NB4 (cell line): ENCODE results near the gene LEFTY1.

Experiments used
- DNase-seq: peaks from one replicate; pipeline ENCODE4 v3.0.0; 2010; ENCODE audit warnings: low read depth
- H3K4me3 ChIP-seq: one replicate; pipeline ENCODE4 v1.5.1; 2011; ENCODE audit warnings: mild to moderate bottlenecking, low read depth, low read length, moderate library complexity
- MYC ChIP-seq: IDR thresholded peaks from 2 replicates; pipeline ENCODE4 v1.6.1; 2011; ENCODE audit warnings: low read depth, low read length
- POLR2A ChIP-seq: IDR thresholded peaks from 2 replicates; pipeline ENCODE4 v1.6.1; 2011; ENCODE audit warnings: mild to moderate bottlenecking; ENCODE audit not compliant: insufficient read length; ENCODE audit errors: extremely low read depth
- TF ChIP-seq, protein P1 (sequence below): IDR thresholded peaks from 2 replicates; pipeline ENCODE4 v1.6.1; 2011; ENCODE audit warnings: low read depth, low read length
- TF ChIP-seq, protein P2 (sequence below): IDR thresholded peaks from one replicate; pipeline ENCODE4 v1.5.1; 2012; ENCODE audit warnings: low read depth, low read length

Gene LEFTY1

DNA sequence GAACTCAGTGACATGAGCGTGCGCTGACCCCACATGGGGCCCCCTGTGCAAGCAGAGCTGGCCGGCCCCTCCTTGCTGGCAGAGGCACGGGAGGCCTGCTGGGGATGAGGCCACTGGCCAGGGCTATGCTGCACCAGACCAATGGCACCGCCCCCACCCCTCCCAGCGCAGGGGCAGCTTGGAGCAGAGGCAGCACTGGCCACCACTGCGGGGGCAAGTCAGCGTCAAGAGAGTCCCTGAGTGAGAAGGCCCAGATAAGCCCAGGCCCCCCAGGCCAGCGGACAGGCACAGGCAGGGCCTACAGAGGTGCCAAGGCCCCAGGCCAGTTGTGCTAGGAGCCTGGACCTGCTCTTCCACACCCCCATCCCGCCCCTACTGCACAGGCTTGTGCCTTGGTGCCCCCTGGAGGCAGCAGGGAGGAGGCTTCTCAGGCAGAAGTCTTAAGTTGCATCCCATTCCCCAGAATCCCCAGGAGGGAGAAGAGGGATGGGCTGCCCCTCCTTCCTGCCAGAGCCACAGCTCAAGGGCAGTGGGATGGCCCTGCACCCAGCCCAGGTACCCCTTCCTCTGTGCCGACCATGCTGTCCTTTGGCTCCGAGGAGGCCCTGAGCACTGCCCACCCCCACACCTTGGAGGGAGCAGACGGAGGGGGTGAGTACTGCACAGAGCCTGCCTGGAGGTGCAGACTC is 43.2 kb downstream of the LEFTY1 start:
- DNase-seq, result peak; percentile 79
- H3K4me3 ChIP-seq, result no peak overlapping the region
- TF ChIP-seq POLR2A, result no peak
- TF ChIP-seq, protein P1, sequence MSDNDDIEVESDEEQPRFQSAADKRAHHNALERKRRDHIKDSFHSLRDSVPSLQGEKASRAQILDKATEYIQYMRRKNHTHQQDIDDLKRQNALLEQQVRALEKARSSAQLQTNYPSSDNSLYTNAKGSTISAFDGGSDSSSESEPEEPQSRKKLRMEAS, result 0 out of 2 replicates have a peak, but pooled peaks have one; percentile 15
- no peak for TF ChIP-seq MYC
- TF ChIP-seq, protein P2, sequence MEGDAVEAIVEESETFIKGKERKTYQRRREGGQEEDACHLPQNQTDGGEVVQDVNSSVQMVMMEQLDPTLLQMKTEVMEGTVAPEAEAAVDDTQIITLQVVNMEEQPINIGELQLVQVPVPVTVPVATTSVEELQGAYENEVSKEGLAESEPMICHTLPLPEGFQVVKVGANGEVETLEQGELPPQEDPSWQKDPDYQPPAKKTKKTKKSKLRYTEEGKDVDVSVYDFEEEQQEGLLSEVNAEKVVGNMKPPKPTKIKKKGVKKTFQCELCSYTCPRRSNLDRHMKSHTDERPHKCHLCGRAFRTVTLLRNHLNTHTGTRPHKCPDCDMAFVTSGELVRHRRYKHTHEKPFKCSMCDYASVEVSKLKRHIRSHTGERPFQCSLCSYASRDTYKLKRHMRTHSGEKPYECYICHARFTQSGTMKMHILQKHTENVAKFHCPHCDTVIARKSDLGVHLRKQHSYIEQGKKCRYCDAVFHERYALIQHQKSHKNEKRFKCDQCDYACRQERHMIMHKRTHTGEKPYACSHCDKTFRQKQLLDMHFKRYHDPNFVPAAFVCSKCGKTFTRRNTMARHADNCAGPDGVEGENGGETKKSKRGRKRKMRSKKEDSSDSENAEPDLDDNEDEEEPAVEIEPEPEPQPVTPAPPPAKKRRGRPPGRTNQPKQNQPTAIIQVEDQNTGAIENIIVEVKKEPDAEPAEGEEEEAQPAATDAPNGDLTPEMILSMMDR, result peak; percentile 71

DNA sequence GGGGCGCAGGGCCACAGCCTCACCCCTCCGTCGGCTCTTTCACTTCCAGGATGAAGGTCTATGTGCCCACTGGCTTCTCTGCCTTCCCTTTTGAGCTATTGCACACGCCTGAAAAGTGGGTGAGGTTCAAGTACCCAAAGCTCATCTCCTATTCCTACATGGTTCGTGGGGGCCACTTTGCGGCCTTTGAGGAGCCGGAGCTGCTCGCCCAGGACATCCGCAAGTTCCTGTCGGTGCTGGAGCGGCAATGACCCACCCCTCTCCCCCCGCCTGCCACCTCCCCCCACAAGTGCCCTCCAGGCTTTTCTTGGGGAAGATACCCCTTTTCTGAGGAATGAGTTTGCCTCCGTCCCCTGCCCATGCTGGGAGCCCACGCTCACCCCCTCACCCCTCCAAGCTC is 43.8 kb downstream of the LEFTY1 start:
- no peak for DNase-seq
- no peak for TF ChIP-seq POLR2A
- TF ChIP-seq, protein P1, result no peak
- TF ChIP-seq, protein P2, result no peak
- no peak for TF ChIP-seq MYC
- H3K4me3 ChIP-seq, result no peak overlapping the region

DNA sequence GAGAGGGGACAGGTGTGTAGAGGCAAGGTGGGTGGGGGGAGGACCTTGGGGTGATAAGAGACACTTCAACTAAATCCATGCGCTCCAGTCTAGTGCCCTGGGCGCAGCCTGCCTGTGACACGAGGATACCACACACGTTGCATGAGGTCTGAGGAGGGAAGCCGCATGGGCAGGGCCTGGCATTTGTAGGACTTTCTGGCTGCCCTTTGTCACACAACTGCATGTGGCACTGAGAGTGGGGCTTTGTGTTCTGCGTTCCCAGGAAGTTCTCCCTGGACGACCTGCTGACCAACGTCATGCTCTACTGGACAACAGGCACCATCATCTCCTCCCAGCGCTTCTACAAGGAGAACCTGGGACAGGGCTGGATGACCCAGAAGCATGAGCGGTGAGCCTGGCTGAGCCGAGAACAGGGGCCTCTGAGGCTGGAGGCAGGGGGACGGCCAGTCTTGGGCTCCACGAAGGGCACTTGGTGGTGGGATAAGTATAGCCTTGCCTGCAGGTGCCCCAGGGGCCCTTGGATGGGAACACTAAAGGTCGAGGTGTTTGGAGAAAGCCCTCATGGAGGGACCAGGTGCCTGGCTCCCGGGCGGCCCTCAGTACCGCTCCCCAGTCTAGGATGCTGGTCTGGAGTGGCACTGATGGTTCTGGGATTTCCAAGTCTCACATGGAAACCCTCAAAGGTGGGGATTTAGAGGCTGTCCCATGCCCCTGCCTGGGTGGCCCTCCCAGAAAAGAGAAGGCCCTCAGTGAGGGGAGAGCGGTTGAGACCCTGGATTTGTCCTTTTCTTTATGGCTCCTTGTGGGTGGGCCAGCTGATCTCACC is 44.5 kb downstream of the LEFTY1 start:
- DNase-seq, result no peak

DNA sequence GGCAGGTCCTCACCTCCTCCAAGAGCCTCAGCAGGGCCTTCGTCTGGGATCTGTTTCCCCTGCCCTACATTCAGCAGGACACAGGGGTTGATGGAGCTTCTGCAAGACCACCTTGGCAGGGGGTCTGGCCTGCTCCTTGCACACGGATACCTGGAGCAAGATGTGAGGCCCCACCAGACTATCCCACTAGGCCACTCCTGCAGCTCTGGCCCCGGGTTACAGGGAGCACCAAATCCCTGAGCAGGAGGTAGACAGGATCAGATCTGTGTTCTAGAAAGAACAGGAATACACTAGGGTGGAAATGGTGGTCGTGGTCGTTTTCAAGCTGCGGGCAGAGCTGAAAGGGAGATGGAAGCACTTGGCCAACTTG is 45.5 kb downstream of the LEFTY1 start:
- H3K4me3 ChIP-seq, result no peak overlapping the region
- TF ChIP-seq, protein P2, result no peak
- TF ChIP-seq, protein P1, result no peak
- TF ChIP-seq MYC (no peak), POLR2A (no peak)
- no peak for DNase-seq

More for the DNA sequence above, 44.5 kb downstream of the LEFTY1 start:
- TF ChIP-seq, protein P1, result no peak
- TF ChIP-seq, protein P2, result no peak
- TF ChIP-seq MYC (no peak), POLR2A (no peak)
- H3K4me3 ChIP-seq, result no peak overlapping the region

DNA sequence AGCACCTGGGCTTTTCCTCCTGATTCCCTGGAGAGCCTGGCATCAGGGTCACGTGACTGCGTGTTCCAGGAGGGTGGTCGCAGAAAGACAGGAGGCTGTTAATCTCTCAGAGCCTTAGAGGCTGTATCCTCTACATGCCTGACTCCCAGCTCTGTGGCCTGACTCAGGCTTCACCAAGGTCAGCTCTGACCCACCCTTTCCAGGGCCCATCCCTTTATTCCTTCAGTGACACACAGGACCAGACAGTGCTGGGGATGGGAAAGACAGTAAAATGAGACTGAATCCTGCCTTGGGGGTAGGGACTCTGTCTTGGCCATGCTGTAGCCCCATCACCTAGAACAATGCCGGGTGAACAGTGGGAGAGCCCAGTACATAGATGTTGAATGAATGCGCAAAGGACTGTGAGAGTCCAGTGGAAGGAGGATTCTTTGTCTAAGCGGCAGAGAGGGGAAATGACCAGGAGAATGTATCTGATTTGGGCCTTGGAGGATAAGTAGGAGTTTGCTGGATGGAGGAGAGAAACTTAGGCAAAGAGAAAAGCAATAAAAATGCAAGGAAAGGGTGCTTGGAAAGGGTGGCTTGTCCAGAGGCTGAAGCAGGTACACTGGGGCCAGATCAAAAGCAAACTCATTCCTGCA is 46.0 kb downstream of the LEFTY1 start:
- TF ChIP-seq, protein P2, result no peak
- TF ChIP-seq POLR2A (no peak), MYC (no peak)
- TF ChIP-seq, protein P1, result no peak
- H3K4me3 ChIP-seq, result no peak overlapping the region
- DNase-seq, result no peak
